Esophagus squamous epithelium (tissue), 5 donors: ENCODE data around the gene OVCA2. TPM values are rescaled to one million over a fixed set of nuclear protein-coding genes. Genes with fewer than 3 reads are reported as not detected.

ENCODE experiments used
- DNase-seq: peaks from one replicate; lab custom pipeline; 2025; lab: John Stamatoyannopoulos, UW
- H3K27ac ChIP-seq, 4 donors: fragments of 200-600 bp; sonication (generic); one replicate each; pipeline ENCODE4 v1.5.1; 2016 to 2019; ENCODE audit warnings: mild to moderate bottlenecking in 1 of 4
- H3K27me3 ChIP-seq, 4 donors: fragments of 200-600 bp; sonication (generic); 1 replicate in 3 of 4; 2 replicates in 1 of 4; pipeline versions ENCODE4 v1.5.1 to v1.6.0; 2017 to 2021; ENCODE audit warnings: antibody characterized with exemption in 1 of 4
- H3K36me3 ChIP-seq, 3 donors: fragments of 200-600 bp; sonication (generic); one replicate each; pipeline ENCODE4 v1.5.1; 2016 to 2019
- H3K4me1 ChIP-seq, 3 donors: fragments of 200-600 bp; sonication (generic); one replicate each; pipeline ENCODE4 v1.5.1; 2017 to 2019
- H3K4me3 ChIP-seq, 4 donors: fragments of 200-600 bp; sonication (generic); 1 replicate in 3 of 4; 2 replicates in 1 of 4; pipeline ENCODE4 v1.5.1; 2016 to 2019; ENCODE audit warnings: mild to moderate bottlenecking in 2 of 4, moderate library complexity in 1 of 4
- H3K9me3 ChIP-seq, 3 donors: fragments of 200-600 bp; sonication (generic); one replicate each; pipeline ENCODE4 v1.5.1; 2016 to 2019
- CTCF ChIP-seq, 6 experiments: fragments of 450-650 bp in 4 of 6; fragments of 200-600 bp in 2 of 6; sonication (generic) in 2 of 6; IDR thresholded peaks; one replicate each; pipeline ENCODE4 v1.5.1; 2016 to 2019; ENCODE audit warnings: antibody characterized with exemption in 6 of 6, mild to moderate bottlenecking in 4 of 6, moderate library complexity in 4 of 6
- POLR2A ChIP-seq, 4 donors: fragments of 450-650 bp; IDR thresholded peaks; one replicate each; pipeline ENCODE4 v1.6.1; 2017; ENCODE audit warnings: antibody characterized with exemption in 4 of 4, mild to moderate bottlenecking in 4 of 4, moderate library complexity in 3 of 4
- WGBS, 2 donors: methylation state at CpG; one replicate each; pipeline ENCODE4 v1.1.5; 2018; 5-methylcytosine and 5-hydroxymethylcytosine counted together
- intact Hi-C: fragments of 100-400 bp; cut with DNase I; formaldehyde crosslinking; loops from one replicate; pipeline ENCODE4 v1.15.0; 2022
- total RNA-seq, 4 donors: library from RNA; depleted of rRNA; stranded (reverse); fragments of >200 nt; gene quantifications; one replicate each; pipeline ENCODE4 v1.1.0, GENCODE V29; 2016
- donor health status: DM: yes; HTN: yes; CAD: no.

Gene OVCA2
- total RNA-seq, 4 donors from 2014 or later = 42.3 to 70.5 (median 53.2) TPM

- H3K36me3 ChIP-seq = no peaks in the 10 kb centered on the region
- no peak overlapping the region for H3K4me3 ChIP-seq
- peaks cover 0 to 31% (median 0%) of the 10 kb centered on the region in 4 donors for H3K27me3 ChIP-seq
- TF ChIP-seq CTCF (IDR thresholded peaks at IDR 0.05) (no peak), POLR2A (IDR thresholded peaks at IDR 0.05) (no peak)
- no peaks in the 10 kb centered on the region for H3K9me3 ChIP-seq
- H3K27ac ChIP-seq = no peak overlapping the region
- WGBS, 2 donors = 76 to 88% methylated on average over 5 to 11 of the region's 14 CpGs
- intact Hi-C loops = no loop called here
- H3K4me1 ChIP-seq = peaks cover 27 to 50% (median 30%) of the 10 kb centered on the region in 3 donors
- DNase-seq = no peak
These were observed 45.7 kb upstream of the OVCA2 start for GRCh38 chr17:1995907-1996799.

- Histone ChIP-seq H3K36me3 (no peaks in the 10 kb centered on the region), H3K27ac (no peak overlapping the region), H3K9me3 (no peaks in the 10 kb centered on the region), H3K4me1 (peaks cover 27 to 50% (median 30%) of the 10 kb centered on the region in 3 donors), H3K27me3 (peaks cover 0 to 31% (median 0%) of the 10 kb centered on the region in 4 donors), H3K4me3 (no peak overlapping the region)
- WGBS, 2 donors = 88% methylated on average over 9 of the region's 9 CpGs
- DNase-seq = no peak
- intact Hi-C loops = no loop called here
- no peak for TF ChIP-seq CTCF (IDR thresholded peaks at IDR 0.05)
- TF ChIP-seq POLR2A (IDR thresholded peaks at IDR 0.05) = no peak
These were observed 45.0 kb upstream of the OVCA2 start for GRCh38 chr17:1996800-1997288.

- Histone ChIP-seq H3K4me1 (peaks cover 27 to 51% (median 30%) of the 10 kb centered on the region in 3 donors), H3K4me3 (peak overlapping the region; percentile 30 to 71 (median 49)), H3K9me3 (no peaks in the 10 kb centered on the region), H3K27me3 (peaks cover 0 to 31% (median 0%) of the 10 kb centered on the region in 4 donors), H3K36me3 (no peaks in the 10 kb centered on the region), H3K27ac (peak overlapping the region; percentile 60 to 66 (median 62))
- WGBS, 2 donors = 33 to 54% methylated on average over 5 to 8 of the region's 22 CpGs
- intact Hi-C loops = no loop called here
- TF ChIP-seq POLR2A (IDR thresholded peaks at IDR 0.05) = no peak
- no peak for DNase-seq
These were observed 44.4 kb upstream of the OVCA2 start for GRCh38 chr17:1997289-1997926.

GRCh38 chr17:1997927-1998742 lies 43.7 kb upstream of the OVCA2 start:
- TF ChIP-seq CTCF (IDR thresholded peaks at IDR 0.05) (no peak), POLR2A (IDR thresholded peaks at IDR 0.05) (no peak)
- Histone ChIP-seq H3K27ac (peak overlapping the region; percentile 60 to 66 (median 62)), H3K27me3 (peaks cover 0 to 31% (median 0%) of the 10 kb centered on the region in 4 donors), H3K4me3 (peak overlapping the region; percentile 30 to 71 (median 49)), H3K9me3 (no peaks in the 10 kb centered on the region), H3K36me3 (no peaks in the 10 kb centered on the region), H3K4me1 (peaks cover 30 to 58% (median 33%) of the 10 kb centered on the region in 3 donors)
- WGBS, 2 donors = 0 to 15% methylated on average over 3 to 26 of the region's 92 CpGs
- intact Hi-C loops = no loop called here
- no peak for DNase-seq
